Measurements from ENCODE around the gene DSN1.

- TF ChIP-seq RCOR1 (IDR thresholded peaks at IDR 0.05; ENCODE audit: borderline replicate concordance in 1 of 2, low read depth in 2 of 2, low read length in 2 of 2) (no peak), ZNF589 (CRISPR knock-in tag; IDR thresholded peaks at IDR 0.05; ENCODE audit: low read depth) (no peak), MXI1 (IDR thresholded peaks at IDR 0.05; ENCODE audit: low read depth, low read length) (no peak)
Measured at GRCh38 chr20:36732456-36732855, 41.1 kb downstream of the DSN1 start.

Measured in K562 (cell line).